Inferior parietal cortex (tissue), 1 donor: ENCODE measurements around the gene ABI2.
"Not testable (repeated sequence)": the region's sequence is repeated elsewhere in the genome, so short reads cannot be mapped to it uniquely, and the experiment has no call there.

Experiments
- DNase-seq: peaks from one replicate; pipeline ENCODE4 v3.0.0-alpha.2; 2016; ENCODE audit errors: extremely low spot score

ABI2 gene

GRCh38 chr2:203429643-203430042 lies 101.4 kb downstream of the ABI2 start:
- not testable (repeated sequence) for DNase-seq

GRCh38 chr2:203431391-203432185 lies 103.4 kb downstream of the ABI2 start:
- no peak for DNase-seq

- DNase-seq, result no peak
Observed at GRCh38 chr2:203432811-203433210, 104.6 kb downstream of the ABI2 start.

GRCh38 chr2:203436496-203436895 lies 108.3 kb downstream of the ABI2 start:
- DNase-seq, result no peak

GRCh38 chr2:203437511-203437910 lies 109.3 kb downstream of the ABI2 start:
- DNase-seq, result no peak

GRCh38 chr2:203438528-203438927 lies 110.3 kb downstream of the ABI2 start:
- DNase-seq, result no peak

- DNase-seq, result no peak
Observed at GRCh38 chr2:203440671-203441070, 112.5 kb downstream of the ABI2 start.

- DNase-seq, result no peak
Observed at GRCh38 chr2:203441463-203441862, 113.3 kb downstream of the ABI2 start.

- DNase-seq, result no peak
Observed at GRCh38 chr2:203442463-203442862, 114.3 kb downstream of the ABI2 start.

GRCh38 chr2:203444738-203445137 lies 116.5 kb downstream of the ABI2 start:
- no peak for DNase-seq

- no peak for DNase-seq
Observed at GRCh38 chr2:203446071-203446481, 117.9 kb downstream of the ABI2 start.

- DNase-seq, result no peak
Observed at GRCh38 chr2:203446780-203447179, 118.6 kb downstream of the ABI2 start.

- DNase-seq, result no peak
Observed at GRCh38 chr2:203450561-203450960, 122.4 kb downstream of the ABI2 start.

GRCh38 chr2:203451011-203451410 lies 122.8 kb downstream of the ABI2 start:
- no peak for DNase-seq

- no peak for DNase-seq
Observed at GRCh38 chr2:203451689-203452088, 123.5 kb downstream of the ABI2 start.

GRCh38 chr2:203453858-203454451 lies 125.8 kb downstream of the ABI2 start:
- peak; percentile 65 for DNase-seq

- no peak for DNase-seq
Observed at GRCh38 chr2:203455209-203455608, 127.0 kb downstream of the ABI2 start.

GRCh38 chr2:203461746-203462145 lies 133.6 kb downstream of the ABI2 start:
- no peak for DNase-seq

- DNase-seq, result no peak
Observed at GRCh38 chr2:203462308-203462707, 134.1 kb downstream of the ABI2 start.

GRCh38 chr2:203463266-203463678 lies 135.1 kb downstream of the ABI2 start:
- DNase-seq, result no peak

- DNase-seq, result no peak
Observed at GRCh38 chr2:203469546-203469945, 141.4 kb downstream of the ABI2 start.

- no peak for DNase-seq
Observed at GRCh38 chr2:203470371-203470770, 142.2 kb downstream of the ABI2 start.

- no peak for DNase-seq
Observed at GRCh38 chr2:203471323-203471722, 143.1 kb downstream of the ABI2 start.
